Endodermal cell (in vitro differentiated cells): ENCODE measurements around the gene ZRANB3. TPM values are rescaled to one million over a fixed set of nuclear protein-coding genes. Genes with fewer than 3 reads are reported as not detected.

Source experiments
- DNase-seq: peaks from one replicate; pipeline ENCODE4 v3.0.0-alpha.2; 2017
- H3K27ac ChIP-seq: 2 replicates; pipeline ENCODE4 v1.5.1; 2013; ENCODE audit warnings: mild to moderate bottlenecking, low read depth, low read length, moderate library complexity
- H3K27me3 ChIP-seq: 2 replicates; pipeline ENCODE4 v1.6.1; 2013; ENCODE audit warnings: mild to moderate bottlenecking, low read length, moderate library complexity; ENCODE audit not compliant: insufficient read depth, control insufficient read depth, poor library complexity, severe bottlenecking
- H3K36me3 ChIP-seq: 2 replicates; pipeline ENCODE4 v1.7.0; 2013; ENCODE audit warnings: mild to moderate bottlenecking, low read length, moderate library complexity; ENCODE audit not compliant: control insufficient read depth, insufficient read depth
- H3K4me1 ChIP-seq: one replicate; pipeline ENCODE4 v1.7.0; 2013; ENCODE audit warnings: low read length; ENCODE audit not compliant: control insufficient read depth, insufficient read depth
- H3K4me3 ChIP-seq: 2 replicates; pipeline ENCODE4 v1.5.1; 2013; ENCODE audit warnings: mild to moderate bottlenecking, low read length, moderate library complexity
- H3K9ac ChIP-seq: 2 replicates; pipeline ENCODE4 v1.6.1; 2013; ENCODE audit warnings: mild to moderate bottlenecking, low read length, moderate library complexity; ENCODE audit not compliant: poor library complexity, severe bottlenecking; ENCODE audit errors: extremely low read depth
- H3K9me3 ChIP-seq: 2 replicates; pipeline ENCODE4 v1.6.1; 2013; ENCODE audit warnings: mild to moderate bottlenecking, low read length, moderate library complexity; ENCODE audit not compliant: control insufficient read depth
- H3K27ac Mint-ChIP-seq: 2 replicates; pipeline ENCODE4 v1.8.0; 2020; ENCODE audit warnings: mixed read lengths
- H3K27me3 Mint-ChIP-seq: 2 replicates; pipeline ENCODE4 v1.8.0; 2021; ENCODE audit warnings: mild to moderate bottlenecking, mixed read lengths; ENCODE audit not compliant: insufficient read depth
- H3K36me3 Mint-ChIP-seq: 2 replicates; pipeline ENCODE4 v1.8.0; 2020; ENCODE audit warnings: low read depth, mixed read lengths
- H3K4me1 Mint-ChIP-seq: 2 replicates; pipeline ENCODE4 v1.8.0; 2020; ENCODE audit warnings: mixed read lengths
- H3K4me3 Mint-ChIP-seq: 2 replicates; pipeline ENCODE4 v1.8.0; 2020; ENCODE audit warnings: mild to moderate bottlenecking, moderate library complexity, mixed read lengths
- H3K9me3 Mint-ChIP-seq: 2 replicates; pipeline ENCODE4 v1.8.0; 2020; ENCODE audit warnings: mild to moderate bottlenecking, mixed read lengths
- CTCF ChIP-seq: fragments of 200-600 bp; sonication (generic); conservative IDR thresholded peaks from 2 replicates; pipeline ENCODE4 v1.5.0; 2021; ENCODE audit warnings: antibody characterized with exemption, mild to moderate bottlenecking
- WGBS, 2 experiments: methylation state at CpG; one replicate each; pipeline versions ENCODE4 v1.1.5 to v1.1.7; 2013; ENCODE audit warnings: missing lambda C conversion rate in 2 of 2, mixed read lengths in 1 of 2; ENCODE audit not compliant: insufficient coverage in 1 of 2, insufficient read length in 1 of 2; 5-methylcytosine and 5-hydroxymethylcytosine counted together
- total RNA-seq, 2 donors: library from RNA; stranded (reverse); fragmentation: NEBNext Ultra II Directional in 1 of 2; extraction: Animal tissue kit (Norgen Biotek cat#: 25700) in 1 of 2; gene quantifications; 2 replicates in 1 of 2; 3 replicates in 1 of 2; pipeline ENCODE4 v1.2.1, GENCODE V29; 2021

ZRANB3 gene
- total RNA-seq, 2 donors from 2014 or later = 17.2 to 20.7 TPM

- Histone ChIP-seq H3K27me3 (no peaks in the 10 kb centered on the region), H3K36me3 (peaks cover 7% of the 10 kb centered on the region), H3K27ac (no peak overlapping the region), H3K4me3 (no peak overlapping the region), H3K9ac (no peak overlapping the region), H3K9me3 (peaks cover 13% of the 10 kb centered on the region), H3K4me1 (no peaks in the 10 kb centered on the region)
- no peaks in the 10 kb centered on the region for H3K27me3 Mint-ChIP-seq
- TF ChIP-seq CTCF = no peak
- no peaks in the 10 kb centered on the region for H3K4me1 Mint-ChIP-seq
- no peak overlapping the region for H3K27ac Mint-ChIP-seq
- peaks cover 10% of the 10 kb centered on the region for H3K36me3 Mint-ChIP-seq
- no peak overlapping the region for H3K4me3 Mint-ChIP-seq
- DNase-seq = no peak
- WGBS, 2 experiments = 93% methylated on average over 2 to 3 of the region's 3 CpGs
- peaks cover 10% of the 10 kb centered on the region for H3K9me3 Mint-ChIP-seq
Observed at GRCh38 chr2:135182601-135183000, 348.4 kb downstream of the ZRANB3 start.

- H3K4me1 Mint-ChIP-seq = no peaks in the 10 kb centered on the region
- Histone ChIP-seq H3K4me3 (no peak overlapping the region), H3K9ac (no peak overlapping the region), H3K27ac (peak overlapping the region; percentile 45), H3K9me3 (peaks cover 17% of the 10 kb centered on the region), H3K27me3 (no peaks in the 10 kb centered on the region), H3K36me3 (peaks cover 11% of the 10 kb centered on the region), H3K4me1 (no peaks in the 10 kb centered on the region)
- H3K4me3 Mint-ChIP-seq = no peak overlapping the region
- no peak for TF ChIP-seq CTCF
- DNase-seq = no peak
- H3K27ac Mint-ChIP-seq = peak overlapping the region; percentile 33
- no peaks in the 10 kb centered on the region for H3K27me3 Mint-ChIP-seq
- 65 to 76% methylated on average over 7 to 8 of the region's 8 CpGs for WGBS, 2 experiments
- H3K36me3 Mint-ChIP-seq = peaks cover 14% of the 10 kb centered on the region
- H3K9me3 Mint-ChIP-seq = peaks cover 14% of the 10 kb centered on the region
Observed at GRCh38 chr2:135182190-135182589, 348.8 kb downstream of the ZRANB3 start.

GRCh38 chr2:135179689-135180088, 351.3 kb downstream of the ZRANB3 start:
- H3K9me3 Mint-ChIP-seq = peaks cover 34% of the 10 kb centered on the region
- 93% methylated on average over 1 of the region's 1 CpG; no CpG with 5 or more reads in 1 of the 2 experiments for WGBS, 2 experiments
- TF ChIP-seq CTCF = no peak

More at GRCh38 chr2:135179689-135180088, 351.3 kb downstream of the ZRANB3 start:
- Mint-ChIP-seq H3K27ac (no peak overlapping the region), H3K4me1 (no peaks in the 10 kb centered on the region), H3K4me3 (no peak overlapping the region), H3K27me3 (no peaks in the 10 kb centered on the region), H3K36me3 (peaks cover 35% of the 10 kb centered on the region)
- Histone ChIP-seq H3K27ac (no peak overlapping the region), H3K9me3 (peaks cover 34% of the 10 kb centered on the region), H3K4me3 (no peak overlapping the region), H3K36me3 (peaks cover 33% of the 10 kb centered on the region), H3K4me1 (no peaks in the 10 kb centered on the region), H3K27me3 (no peaks in the 10 kb centered on the region), H3K9ac (no peak overlapping the region)
- no peak for DNase-seq
